ENCODE data around the gene COL7A1. TPM values are rescaled to one million over a fixed set of nuclear protein-coding genes. Genes with fewer than 3 reads are reported as not detected.
A peak's percentile ranks its signal among the peaks of the same experiment; 100 is the strongest.

COL7A1 gene
- total RNA-seq, 1 experiment from 2014 or later, result 12.2 TPM

DNA sequence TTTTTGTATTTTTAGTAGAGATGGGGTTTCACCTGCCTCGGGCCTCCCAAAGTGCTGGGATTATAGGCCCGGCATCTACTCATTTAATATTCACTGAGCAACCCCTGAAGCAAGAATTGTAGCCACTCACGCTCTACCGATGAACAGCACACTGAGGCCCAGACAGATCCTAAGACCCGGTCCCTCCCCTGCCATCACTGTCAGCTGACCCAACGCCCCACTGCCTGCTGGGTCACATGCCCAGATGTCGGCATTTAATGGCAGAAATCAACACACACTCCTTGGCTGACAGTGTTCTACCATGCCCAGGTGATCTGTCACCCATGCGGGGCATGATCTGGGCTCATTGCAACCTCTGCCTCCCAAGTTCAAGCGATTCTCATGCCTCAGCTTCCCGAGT is 29.6 kb upstream of the COL7A1 start:
- Histone ChIP-seq H3K36me3 (no peaks in the 10 kb centered on the region), H3K4me3 (no peak overlapping the region), H3K27me3 (no peaks in the 10 kb centered on the region), H3K9me3 (no peaks in the 10 kb centered on the region)
- DNase-seq, result no peak

DNA sequence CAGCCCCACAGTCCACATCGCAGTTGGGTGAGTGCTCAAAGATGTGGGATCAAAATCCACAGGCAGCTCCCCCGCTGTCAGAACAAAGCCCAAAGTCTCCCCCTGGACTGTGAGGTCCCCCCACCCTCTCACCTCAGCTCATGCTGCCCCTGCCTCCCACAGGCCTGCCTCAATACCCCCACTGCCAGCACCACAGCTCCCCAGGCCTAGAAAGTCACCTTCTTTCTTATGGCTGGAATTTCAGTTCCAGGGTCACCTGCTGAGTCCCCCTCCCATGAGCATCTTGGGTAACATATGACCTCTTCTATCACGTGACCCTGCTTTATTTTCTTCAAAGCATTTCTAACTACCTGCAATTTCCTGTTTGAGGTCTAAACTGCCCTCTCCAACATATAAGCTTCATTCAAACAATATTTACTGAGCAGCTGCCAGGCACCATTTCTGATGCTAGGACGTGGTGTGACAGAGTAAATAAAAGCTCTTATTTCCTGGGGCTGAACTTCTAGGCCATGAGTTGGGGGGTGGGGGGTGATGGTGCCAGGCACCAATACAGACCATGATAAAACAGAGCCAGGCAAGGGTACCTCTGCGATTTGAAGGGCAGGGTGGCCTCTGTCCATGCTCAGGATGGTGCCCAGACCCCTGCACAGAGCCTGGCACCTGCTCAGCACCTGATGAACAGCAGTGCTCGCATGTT is 28.9 kb upstream of the COL7A1 start:
- H3K36me3 ChIP-seq, result no peaks in the 10 kb centered on the region
- H3K9me3 ChIP-seq, result no peaks in the 10 kb centered on the region
- no peak for DNase-seq
- H3K4me3 ChIP-seq, result no peak overlapping the region
- no peaks in the 10 kb centered on the region for H3K27me3 ChIP-seq

DNA sequence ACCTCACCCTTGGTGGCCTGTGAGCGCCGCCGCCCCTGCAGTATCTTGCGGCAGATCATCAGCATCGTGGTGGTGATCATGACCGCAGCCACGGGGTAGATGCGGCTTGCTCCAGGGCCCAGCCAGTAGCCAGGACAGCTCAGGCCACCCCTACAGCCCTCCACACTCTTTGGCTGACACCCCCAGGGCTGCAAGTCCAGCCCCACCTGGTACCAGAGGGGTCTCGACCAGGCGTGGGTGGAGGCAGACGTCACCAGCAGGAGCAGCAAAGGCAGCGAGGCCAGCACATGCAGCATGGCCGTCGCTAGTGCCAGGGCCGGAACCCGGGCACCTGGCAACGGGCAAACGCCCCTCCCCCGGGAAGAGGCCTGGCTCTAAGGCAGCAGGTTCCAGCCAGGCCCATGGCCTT is 26.3 kb upstream of the COL7A1 start, which contains the start of gene TMEM89:
Gene TMEM89, minus strand, starts transcription at position 309 of the 409 bp plus-strand sequence. Its CDS starts 13 bp downstream, at position 296.
- no peak for DNase-seq
- H3K4me3 ChIP-seq, result no peak within 1 kb of the TSS
- H3K27me3 ChIP-seq, result no peaks in the 10 kb centered on the region
- H3K9me3 ChIP-seq, result no peaks in the 10 kb centered on the region
- no peaks in the 10 kb centered on the region for H3K36me3 ChIP-seq

DNA sequence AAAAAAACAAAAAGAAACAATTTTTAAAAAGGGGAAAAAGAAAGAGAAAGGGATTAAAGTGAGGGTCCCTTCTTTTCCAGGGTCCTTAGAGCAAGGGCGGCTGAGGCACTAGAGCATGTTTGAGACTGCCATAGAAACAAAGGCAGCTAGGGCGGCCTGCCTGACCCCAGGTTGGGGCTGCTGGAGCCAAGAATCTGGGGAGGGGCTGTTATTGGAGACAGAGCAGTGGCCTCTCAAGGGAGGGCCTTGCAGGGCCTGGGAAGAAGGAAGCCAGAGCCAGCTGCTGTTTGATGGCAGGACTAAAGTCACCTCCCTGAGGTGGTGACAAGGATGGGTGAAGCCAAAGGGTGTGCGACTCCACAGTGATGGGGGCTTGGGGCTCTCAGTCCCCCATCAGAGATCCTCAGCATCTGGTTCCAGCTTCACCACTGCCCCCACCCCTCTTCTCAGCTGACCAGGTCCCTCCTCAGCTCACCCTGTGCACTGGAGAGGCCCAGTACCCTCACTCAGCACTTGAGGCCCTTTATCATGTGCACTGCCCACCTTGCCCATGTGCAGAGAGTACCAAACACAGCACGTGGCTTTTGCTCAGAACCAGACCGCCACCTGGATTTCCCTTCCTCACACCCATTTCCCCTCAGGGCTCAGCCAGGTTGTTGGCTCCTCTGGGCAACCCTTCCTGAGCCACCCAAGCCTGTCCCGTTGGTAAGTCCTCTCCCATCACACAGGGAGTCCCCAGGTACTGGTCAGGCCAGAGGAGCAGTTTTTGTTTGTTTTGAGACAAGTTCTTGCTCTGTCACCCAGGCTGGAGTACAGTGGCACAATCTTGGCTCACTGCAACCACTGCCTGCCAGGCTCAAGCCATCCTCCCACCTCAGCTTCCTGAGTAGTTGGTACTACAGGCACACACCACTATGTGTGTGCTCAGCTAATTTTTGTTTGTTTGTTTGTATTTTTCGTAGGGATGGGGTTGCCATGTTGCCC is 24.7 kb upstream of the COL7A1 start:
- H3K4me3 ChIP-seq, result no peak overlapping the region
- no peaks in the 10 kb centered on the region for H3K27me3 ChIP-seq
- no peaks in the 10 kb centered on the region for H3K36me3 ChIP-seq
- DNase-seq, result no peak
- no peaks in the 10 kb centered on the region for H3K9me3 ChIP-seq

DNA sequence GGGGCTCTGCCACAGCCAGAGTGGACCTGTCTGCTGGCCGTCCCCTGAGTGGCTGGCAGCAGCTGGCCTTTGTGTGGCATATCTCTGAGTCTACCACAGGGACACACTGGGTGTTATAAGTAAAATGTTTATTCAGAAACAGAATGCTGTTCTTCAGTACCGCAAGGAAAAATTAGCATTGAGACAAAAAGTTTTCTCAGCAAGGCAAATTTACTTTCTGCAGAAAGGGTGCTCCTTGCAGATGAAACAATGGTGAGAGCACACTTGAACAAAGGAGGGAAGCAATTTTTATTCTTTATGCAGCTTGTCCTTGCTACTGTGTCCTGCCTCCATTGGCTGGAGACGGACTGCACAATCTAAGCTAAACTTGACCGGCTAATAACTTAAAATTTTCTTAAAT is 22.4 kb upstream of the COL7A1 start:
- no peak for DNase-seq
- no peaks in the 10 kb centered on the region for H3K36me3 ChIP-seq
- H3K4me3 ChIP-seq, result no peak overlapping the region
- no peaks in the 10 kb centered on the region for H3K27me3 ChIP-seq
- H3K9me3 ChIP-seq, result no peaks in the 10 kb centered on the region

DNA sequence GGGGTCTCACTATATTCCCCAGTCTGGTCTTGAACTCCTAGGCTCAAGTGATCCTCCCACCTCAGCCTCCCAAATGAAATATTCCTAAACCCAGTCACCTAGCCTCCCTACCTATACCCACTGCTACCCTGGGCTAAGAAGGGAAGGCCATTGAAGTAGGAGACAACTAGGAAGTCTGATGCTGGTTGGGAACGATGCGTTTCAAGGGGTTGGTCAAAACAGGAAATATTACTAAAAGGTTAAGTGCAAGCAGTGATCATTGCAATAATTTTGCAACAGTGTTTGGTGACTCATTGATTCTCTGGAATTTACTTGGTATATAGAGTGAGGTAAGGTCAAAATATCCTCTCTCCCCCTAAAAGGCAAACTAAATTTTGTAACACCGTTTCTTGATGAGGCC is 18.9 kb upstream of the COL7A1 start:
- DNase-seq, result no peak
- Histone ChIP-seq H3K36me3 (no peaks in the 10 kb centered on the region), H3K4me3 (no peak overlapping the region), H3K27me3 (no peaks in the 10 kb centered on the region), H3K9me3 (no peaks in the 10 kb centered on the region)

DNA sequence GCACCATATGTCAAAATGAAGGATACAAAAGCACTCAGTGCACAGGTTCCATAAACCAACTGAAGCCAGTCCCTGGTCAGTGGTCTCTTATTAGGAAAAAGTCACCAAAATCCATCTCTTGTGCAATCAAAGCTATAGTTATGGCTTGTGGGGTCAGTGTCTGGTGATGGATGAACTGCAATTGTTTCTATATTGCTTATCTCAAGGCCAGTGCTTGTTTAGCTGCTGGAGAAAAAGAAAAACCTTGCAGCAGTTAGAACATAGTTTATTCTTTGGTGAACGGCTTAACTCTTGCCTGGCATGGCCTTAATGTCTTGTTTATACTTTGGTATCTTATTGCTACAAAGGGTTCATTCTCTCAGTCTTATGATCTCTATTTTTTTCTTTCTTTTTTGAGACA is 17.2 kb upstream of the COL7A1 start:
- H3K9me3 ChIP-seq, result no peaks in the 10 kb centered on the region
- H3K27me3 ChIP-seq, result no peaks in the 10 kb centered on the region
- DNase-seq, result no peak
- no peak overlapping the region for H3K4me3 ChIP-seq
- H3K36me3 ChIP-seq, result no peaks in the 10 kb centered on the region

DNA sequence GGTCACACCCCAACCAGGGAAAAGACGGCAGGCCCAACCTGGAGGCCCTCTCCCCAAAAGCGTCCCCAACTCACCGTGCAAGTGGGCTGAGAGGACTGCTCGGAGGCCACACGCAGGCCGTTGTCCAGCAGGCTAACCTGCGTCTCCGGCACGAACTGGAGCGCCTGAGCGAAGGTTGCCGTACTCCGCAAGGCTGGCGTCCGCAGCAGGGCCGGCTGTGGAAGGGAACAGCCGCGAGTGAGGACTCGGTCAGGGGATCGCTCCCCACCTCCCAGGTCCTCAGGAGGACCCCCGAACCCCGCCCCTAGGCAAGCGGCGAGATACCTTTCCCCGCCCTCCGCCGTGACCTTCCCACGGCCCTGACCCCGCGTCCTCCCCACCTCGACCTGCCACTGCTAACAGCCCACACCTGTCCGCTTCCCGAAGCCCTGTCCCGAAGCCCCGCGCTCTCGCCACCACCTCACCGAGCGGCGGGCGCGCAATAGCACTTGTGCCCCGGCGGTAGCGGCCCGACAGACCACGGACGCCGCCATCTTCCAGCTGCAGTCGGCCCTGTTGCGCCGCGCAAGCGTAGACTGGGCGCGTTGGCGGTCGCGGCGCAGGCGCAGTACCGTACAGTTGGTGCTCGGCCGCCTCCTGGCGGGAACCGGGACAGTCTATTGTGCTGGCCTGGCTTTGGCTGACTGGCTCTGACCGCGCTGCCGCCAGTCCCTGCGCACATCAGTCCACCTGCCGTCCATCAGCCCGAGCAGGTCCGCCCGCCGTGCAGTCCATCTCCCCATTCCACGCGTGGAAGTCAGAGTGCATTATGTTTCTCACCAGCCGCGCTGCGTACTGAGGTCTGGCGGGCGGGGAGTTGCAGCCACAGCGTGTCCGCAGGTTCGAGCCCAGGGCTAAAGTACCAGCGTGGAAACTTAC is 14.2 kb upstream of the COL7A1 start, which contains the start of gene UQCRC1:
Gene UQCRC1, minus strand, starts transcription at position 559 of the 918 bp plus-strand sequence. Its CDS starts 26 bp downstream, at position 533.
- H3K36me3 ChIP-seq, result peaks cover 10% of the 10 kb centered on the region
- no peaks in the 10 kb centered on the region for H3K9me3 ChIP-seq
- peak; percentile 86 for DNase-seq
- H3K27me3 ChIP-seq, result no peaks in the 10 kb centered on the region
- H3K4me3 ChIP-seq, result peak within 1 kb of the TSS; percentile 72

DNA sequence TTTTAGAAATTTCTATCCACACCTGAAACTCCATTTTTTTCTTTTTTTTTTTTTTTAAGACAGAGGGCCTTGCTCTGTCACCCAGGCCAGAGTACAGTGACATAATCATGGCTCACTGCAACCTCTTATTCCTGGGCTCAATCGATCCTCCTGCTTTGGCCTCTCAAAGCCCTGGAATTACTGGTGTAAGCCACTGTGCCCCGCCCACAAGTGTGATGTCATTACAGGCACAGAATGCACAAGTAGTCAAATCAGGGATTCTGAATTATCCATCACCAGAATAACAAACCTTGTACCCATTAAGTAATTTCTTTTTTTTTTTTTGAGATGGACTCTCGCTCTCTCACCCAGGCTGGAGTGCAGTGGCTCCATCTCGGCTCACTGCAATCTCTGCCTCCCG is 12.4 kb upstream of the COL7A1 start:
- no peak for DNase-seq

DNA sequence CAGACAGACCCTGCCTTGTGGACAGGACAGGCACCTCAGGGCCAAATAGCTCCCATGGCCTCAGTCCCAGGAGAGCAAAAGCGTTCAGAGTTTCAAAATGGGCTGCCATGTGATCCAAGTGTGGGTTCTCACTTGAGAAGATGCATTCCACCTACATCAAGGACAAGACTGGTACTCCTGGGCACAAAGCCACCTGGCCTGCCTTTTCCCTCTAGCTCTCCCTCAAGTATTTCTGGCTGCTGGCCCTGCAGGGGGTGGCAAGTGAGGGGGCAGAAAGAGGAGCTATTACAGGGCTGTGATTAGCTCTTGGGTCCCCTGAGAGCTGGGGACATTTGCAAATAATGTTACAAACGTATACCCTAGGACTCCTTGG is 6.5 kb upstream of the COL7A1 start:
- Histone ChIP-seq H3K27me3 (no peaks in the 10 kb centered on the region), H3K9me3 (no peaks in the 10 kb centered on the region), H3K36me3 (peaks cover 32% of the 10 kb centered on the region), H3K4me3 (no peak overlapping the region)
- no peak for DNase-seq

More for the DNA sequence above, 12.4 kb upstream of the COL7A1 start:
- Histone ChIP-seq H3K9me3 (no peaks in the 10 kb centered on the region), H3K27me3 (no peaks in the 10 kb centered on the region), H3K36me3 (peaks cover 14% of the 10 kb centered on the region), H3K4me3 (no peak overlapping the region)

DNA sequence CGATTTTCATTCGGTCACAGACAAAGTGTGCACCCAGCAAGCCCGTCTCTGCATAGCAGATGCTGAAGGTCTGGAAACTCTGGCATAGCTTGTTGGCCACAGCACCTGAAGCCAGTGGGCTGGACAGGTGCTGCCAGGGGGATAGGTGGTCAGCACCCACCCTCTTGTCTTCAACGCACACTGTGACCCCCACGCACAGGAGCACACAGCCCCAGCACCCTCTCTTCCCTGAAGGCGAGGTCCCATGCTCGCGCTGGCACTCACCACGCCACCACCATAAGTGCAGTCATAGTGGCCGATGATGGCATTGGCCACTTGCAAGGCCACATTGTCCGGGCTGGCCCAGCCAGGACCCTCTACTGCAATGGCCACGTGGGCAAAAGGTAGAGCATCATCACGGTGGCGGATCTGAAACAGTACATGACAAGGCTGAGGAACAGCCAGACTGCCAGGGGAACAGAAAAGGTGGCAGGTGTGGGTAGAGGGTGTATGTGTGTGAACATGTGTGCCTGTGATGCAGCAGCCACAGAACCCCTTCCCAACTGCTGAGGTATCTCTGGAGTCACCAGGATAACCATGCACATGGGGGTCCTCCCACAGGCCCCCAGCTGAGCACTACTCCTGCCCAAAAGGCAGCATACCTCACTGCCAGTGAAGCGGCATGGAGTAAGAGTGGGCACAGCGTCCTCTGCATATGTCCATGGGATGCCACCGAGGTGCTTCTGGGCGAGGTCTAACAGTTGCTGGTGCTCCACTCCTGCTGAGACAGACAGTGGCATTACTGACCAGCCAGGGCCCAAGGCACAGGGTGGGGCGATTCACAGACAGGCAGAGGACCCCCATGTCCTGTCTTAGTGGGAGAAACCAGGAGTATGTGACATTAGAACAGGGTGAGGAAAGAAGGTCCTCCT is 5.8 kb upstream of the COL7A1 start:
- Histone ChIP-seq H3K36me3 (peaks cover 32% of the 10 kb centered on the region), H3K9me3 (no peaks in the 10 kb centered on the region), H3K4me3 (no peak overlapping the region), H3K27me3 (no peaks in the 10 kb centered on the region)
- no peak for DNase-seq

DNA sequence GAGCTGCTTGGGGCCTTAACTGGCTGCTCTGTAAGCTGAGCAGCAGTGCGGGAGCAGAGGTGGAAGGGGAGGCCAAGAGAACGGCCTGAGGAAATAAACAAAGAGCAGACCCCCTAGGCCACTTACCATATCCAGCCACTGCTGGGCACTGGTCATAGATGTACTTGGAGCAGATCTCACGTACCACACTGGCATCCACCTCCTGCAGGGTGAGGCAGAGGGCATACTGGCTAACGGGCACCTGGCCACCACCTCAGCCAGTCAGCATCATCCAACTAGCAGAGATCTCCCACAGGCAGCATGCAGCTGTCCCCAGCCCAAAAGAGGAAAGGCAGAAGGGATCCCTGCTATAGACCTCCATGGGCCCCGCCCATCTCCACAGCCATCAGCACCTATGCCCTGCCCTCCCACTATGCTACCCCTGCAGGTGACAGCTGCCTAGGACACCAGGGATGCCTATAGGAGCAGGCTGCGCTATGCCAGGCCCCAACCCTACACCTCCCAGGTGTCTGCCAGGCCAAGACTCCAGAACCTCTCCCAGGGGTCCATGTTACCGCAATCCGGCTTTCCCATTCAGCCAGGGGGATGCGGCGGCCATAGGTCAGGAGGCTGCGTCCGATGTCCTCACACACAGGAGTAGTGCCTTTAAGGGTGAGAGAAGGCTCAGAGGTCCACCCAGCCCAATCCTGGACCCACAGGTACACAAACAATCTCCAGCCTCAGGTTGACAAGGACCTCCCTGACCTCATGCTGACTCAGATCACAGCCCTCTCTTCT is 4.6 kb upstream of the COL7A1 start:
- DNase-seq, result no peak
- H3K36me3 ChIP-seq, result peaks cover 22% of the 10 kb centered on the region
- no peak overlapping the region for H3K4me3 ChIP-seq
- H3K9me3 ChIP-seq, result no peaks in the 10 kb centered on the region
- H3K27me3 ChIP-seq, result no peaks in the 10 kb centered on the region

DNA sequence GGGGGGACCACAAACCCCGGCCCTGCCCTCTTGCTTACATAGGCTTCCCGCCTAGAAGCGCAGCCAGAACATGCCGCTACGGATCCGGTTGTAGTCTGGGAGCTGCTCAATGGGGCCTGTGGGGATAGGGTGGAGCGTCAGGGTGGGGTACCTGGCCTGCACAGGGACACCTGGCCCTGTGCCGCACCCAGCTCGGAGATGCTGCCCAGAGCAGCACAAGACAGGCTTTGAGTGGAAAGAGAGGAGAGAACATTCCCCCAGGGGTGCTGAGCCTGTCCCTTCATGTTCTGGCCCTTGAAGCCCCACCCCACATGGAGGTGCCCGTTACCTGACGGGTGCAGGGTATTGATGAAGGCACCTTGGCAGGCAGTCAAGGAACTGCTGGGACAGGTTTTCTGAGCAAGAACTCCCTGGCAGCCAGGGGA is 4.0 kb upstream of the COL7A1 start:
- peaks cover 22% of the 10 kb centered on the region for H3K36me3 ChIP-seq
- H3K9me3 ChIP-seq, result no peaks in the 10 kb centered on the region
- DNase-seq, result no peak
- H3K4me3 ChIP-seq, result no peak overlapping the region
- no peaks in the 10 kb centered on the region for H3K27me3 ChIP-seq

DNA sequence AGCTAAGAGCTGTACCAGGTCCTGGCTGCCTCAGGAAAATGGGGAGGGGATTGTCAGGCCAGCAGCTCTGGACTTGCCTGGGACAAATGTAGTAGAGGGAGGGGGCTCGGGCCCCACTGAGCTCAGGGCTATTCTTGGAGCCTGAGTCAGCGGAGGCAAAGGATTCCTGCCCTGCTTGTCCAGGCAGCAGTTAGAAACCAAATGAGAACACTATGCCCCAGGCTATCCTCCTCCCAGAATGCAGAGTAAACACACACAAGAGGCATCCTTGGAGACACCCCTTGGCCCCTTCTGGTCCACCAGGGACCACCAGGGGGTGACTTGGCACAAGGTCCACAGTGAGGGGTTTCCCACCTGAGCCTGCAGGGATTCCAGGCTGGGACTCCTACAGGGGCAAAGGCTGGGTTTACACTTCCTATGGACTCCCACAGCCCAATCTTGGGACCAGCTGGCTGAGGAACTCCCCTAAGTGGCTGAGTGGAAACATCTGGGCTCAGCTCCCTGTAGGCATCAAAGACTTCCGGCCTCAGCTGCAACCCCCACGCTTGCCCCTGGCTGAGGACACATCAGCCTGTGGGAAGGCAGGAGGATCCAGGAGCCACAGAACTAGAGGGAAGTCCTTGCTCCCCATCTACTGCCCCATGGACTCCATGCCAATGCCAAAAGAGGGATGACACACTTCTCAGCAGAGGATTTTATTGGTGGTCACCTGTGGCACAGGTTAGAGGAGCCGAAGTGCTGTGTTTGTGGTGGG is 3.4 kb upstream of the COL7A1 start:
- DNase-seq, result peak; percentile 83
- H3K36me3 ChIP-seq, result peaks cover 22% of the 10 kb centered on the region
- no peaks in the 10 kb centered on the region for H3K9me3 ChIP-seq
- no peaks in the 10 kb centered on the region for H3K27me3 ChIP-seq
- no peak overlapping the region for H3K4me3 ChIP-seq

All from MG63 (cell line).